ENCODE measurements around the gene CEBPE.
A peak's percentile ranks its signal among the peaks of the same experiment; 100 is the strongest.

Gene CEBPE

DNA sequence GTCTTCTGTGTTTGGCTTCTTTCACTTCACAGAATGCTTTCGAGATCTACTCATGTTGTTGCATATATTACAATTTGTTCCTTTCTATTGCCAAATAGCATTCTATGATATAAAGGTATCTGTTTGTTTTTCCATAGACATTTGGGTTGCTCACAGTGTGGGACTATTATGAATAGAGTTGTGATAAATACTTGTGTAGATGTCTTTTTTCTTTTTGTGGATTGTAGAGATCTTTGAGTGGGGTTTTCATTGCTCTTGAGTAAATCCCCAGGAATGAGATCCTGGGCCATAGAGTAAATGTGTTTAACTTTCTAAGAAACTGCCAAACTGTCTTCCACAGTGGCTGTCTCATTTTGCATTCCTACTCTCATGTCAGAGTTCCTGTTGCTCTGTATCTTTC, 24.9 kb upstream of the CEBPE start:
- no peak for DNase-seq

DNA sequence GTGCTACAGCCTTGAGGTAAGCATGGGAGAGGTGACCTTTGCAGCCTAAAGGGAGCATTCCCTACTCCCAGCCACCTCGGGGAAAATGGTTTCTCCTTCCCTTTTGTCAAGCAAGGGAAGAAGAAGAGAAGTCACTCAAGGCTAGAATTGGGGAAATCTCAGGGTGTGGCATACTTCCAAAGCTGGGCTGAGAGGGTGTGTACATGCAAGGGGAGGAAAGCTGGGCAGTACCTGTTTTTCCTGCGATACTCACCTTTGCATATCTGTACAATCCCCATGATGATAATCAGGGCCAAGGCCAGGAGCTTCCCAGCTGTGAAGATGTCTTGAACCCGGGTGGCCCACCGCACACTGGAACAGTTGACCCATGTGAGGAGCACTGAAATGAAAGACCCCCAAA, 23.8 kb upstream of the CEBPE start:
- no peak for DNase-seq

DNA sequence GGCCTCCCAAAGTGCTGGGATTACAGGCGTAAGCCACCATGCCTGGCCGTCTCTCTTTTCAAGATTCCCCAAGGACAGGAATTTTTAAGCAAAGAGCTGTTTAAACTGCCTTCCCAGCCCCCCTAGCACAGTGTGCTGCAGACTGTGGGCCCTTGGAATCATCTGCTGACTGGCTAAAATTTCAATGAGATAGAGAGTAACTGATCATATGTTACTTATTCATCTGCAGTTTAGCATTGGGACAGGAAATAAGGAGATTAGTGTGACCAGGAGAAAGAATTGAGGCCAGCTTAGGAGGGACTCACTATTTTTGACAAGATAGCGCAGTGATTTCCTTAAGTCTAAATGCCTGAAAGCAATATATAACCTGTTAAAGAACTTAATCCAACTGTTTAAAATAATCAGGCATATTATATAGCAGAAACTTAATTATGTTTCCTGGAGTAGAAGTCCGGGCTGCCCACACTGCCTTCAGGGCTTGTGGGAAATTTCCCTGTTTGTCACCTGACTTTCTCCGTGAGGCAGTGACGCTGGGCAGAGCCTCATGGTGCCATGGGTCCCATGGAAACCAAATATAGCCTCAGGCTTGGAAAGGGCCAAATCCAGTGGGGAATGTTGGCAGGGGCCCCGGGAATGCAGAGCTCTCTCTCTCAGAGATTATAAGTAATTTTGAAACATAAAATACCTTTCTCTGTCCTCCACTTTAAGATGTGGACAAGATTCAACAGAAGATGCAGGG, 22.8 kb upstream of the CEBPE start:
- no peak for DNase-seq

- DNase-seq = no peak
Observed at GRCh38 chr14:23140371-23140770, 21.3 kb upstream of the CEBPE start.

- DNase-seq = no peak
Observed at GRCh38 chr14:23139874-23140273, 20.8 kb upstream of the CEBPE start.

GRCh38 chr14:23137813-23138535, 18.9 kb upstream of the CEBPE start:
- DNase-seq = no peak

DNA sequence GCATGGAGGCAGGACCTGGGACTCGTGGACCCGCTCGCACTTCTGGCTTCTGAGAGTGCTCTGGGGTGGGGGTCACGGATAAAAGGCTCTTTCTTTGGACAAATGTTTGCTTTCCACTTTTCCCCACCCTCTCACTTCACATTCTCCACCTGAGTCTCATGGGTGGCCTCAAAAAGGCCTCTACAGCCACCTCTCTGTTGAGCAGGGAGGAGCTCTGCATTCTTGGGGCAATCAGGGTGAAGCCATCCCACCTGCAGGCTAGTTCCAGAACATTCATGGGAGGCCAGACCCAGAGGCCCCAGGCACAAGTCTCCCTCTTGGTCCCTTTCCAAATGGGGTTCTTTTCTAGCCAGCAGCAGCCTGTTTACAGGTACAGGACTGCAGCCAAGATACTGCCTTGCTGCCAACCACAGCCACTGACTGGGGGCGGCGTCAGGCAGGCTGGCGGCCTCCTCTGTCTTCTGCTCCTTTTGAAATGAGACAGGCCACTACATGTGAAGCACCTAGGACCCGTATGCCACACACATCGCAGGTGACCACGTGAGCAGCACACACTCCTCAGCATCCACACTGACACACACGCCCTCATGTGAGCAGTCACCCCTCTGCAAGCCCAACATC, 18.2 kb upstream of the CEBPE start:
- peak in 1 of 14 donors; percentile 25 for DNase-seq

GRCh38 chr14:23136566-23137133, 17.6 kb upstream of the CEBPE start:
- DNase-seq = no peak

DNA sequence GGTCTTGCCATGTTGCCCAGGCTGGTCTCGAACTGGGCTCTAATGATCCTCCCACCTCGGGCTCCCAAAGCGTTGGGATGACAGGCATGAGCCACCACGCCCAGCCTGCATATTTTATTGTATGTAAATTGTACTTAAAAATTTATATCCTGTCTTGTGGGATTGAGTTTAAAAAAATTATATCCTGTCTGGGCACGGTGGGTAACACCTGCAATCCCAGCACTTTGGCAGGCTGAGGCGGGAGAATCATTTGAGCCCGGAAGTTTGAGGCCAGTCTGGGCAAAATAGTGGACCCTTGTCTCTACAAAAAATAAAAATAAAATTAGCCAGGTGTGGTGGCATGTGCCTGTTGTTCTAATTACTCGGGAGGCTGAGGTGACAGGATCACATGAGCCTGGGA, 13.9 kb upstream of the CEBPE start:
- DNase-seq = no peak

DNA sequence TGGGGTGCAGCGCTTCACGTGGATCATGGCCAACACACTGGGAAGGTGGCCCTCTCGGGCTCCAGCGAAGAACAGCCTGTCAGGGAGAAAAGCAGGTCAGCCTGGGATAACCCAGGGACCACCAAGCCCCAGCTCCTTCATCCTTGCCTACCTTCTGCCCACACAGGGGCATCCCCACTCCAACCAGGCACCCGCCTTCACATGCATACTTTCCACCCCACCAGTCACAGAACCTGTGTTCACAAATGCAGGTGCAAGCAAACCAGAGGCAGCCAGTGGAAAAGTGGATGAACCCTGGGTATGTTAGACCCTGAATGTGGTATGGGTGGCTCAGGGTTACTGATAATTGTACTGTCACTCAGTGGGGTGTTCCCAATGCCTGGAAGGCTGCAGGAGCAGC, 12.4 kb upstream of the CEBPE start:
- no peak for DNase-seq

- DNase-seq = no peak
Observed at GRCh38 chr14:23130871-23131270, 11.8 kb upstream of the CEBPE start.

DNA sequence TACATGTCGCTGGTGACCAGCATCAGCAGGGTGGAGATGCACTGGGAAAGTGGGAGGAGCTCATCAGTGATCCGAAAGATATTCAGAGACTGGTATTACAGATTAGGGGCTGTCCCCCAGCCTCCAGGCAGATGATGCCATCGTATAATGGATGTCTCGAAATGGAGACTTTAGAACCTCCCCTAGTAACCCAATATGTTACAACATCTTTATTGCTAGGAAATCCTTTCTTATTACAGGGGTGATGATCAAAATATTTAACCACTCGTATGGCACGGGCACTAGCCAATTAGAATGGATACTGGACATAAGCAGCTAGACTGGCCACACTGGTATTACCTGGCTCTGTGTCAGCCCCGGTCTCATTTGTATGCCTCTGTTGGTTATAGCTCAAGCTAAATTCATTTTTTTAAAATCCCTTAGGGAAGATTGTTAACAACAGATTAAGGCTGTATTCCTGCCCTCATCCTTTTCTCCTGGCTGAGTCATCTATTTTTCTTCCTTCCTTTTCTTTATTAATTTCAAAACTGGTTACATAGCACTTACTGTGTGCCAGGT, 10.8 kb upstream of the CEBPE start:
- DNase-seq = no peak

- no peak for DNase-seq
Observed at GRCh38 chr14:23128969-23129758, 10.1 kb upstream of the CEBPE start.

DNA sequence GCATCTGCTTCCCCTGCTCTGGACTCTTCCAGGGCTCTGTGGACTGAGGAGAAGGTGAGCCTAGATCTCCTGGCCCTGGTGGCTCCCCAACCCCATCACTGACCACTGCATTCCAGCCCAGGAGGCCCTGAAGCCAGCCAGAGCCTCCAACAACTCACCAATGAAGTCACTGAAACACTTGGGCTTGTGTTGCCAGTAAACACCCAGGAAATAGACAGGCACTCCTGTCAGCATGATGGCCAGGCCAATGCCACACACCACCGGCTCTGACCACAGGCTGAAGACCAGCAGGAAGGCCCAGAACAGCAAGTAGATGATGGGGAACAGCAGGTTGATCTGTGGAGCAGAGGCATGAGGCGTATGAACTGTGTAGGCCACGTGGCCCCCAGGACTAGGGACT, 8.8 kb upstream of the CEBPE start:
- no peak for DNase-seq

GRCh38 chr14:23126548-23127278, 7.7 kb upstream of the CEBPE start:
- DNase-seq = no peak

- DNase-seq = no peak
Observed at GRCh38 chr14:23125933-23126524, 7.0 kb upstream of the CEBPE start.

DNA sequence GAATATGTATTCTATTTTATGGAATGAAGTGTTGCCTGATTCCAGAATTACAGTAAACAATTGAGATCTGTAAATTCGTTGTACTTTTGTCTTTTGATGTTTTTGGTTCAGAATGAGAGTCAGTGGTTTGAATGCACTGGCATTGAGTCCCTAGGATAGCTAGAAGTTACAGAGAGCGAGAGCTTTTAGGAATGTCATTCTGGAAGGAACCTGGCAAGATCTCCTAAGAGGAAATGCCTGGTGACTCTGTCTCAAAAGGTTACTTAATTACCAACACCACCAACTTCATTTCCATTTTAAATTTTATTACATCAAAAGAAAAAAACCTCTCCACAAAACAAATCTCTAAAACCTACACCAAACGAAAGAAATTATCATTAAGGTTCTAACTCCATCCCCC, 6.0 kb upstream of the CEBPE start:
- no peak for DNase-seq

GRCh38 chr14:23124337-23124954, 5.4 kb upstream of the CEBPE start:
- DNase-seq = no peak

DNA sequence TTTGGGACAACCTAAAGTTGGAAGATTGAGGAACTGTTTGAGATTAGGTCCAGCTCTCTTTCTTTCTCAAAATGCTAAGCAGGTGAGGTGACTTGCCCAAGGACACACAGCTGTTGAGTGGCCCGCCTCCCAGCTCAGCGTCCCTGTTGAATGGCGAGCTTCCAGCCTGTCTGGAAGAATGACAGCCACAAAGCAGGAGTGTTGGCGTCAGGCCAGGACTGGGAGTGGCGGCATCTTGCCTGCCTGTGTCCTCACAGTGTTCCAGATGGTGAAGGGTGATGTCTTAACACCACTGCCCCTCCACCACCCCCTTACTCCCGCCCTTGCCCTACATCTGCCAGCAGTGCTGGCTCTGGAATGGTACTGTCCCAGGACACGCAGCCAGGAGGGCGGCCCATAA, 4.4 kb upstream of the CEBPE start:
- peak in 1 of 14 donors; percentile 3 for DNase-seq

- no peak for DNase-seq
Observed at GRCh38 chr14:23122086-23122485, 3.0 kb upstream of the CEBPE start.

DNA sequence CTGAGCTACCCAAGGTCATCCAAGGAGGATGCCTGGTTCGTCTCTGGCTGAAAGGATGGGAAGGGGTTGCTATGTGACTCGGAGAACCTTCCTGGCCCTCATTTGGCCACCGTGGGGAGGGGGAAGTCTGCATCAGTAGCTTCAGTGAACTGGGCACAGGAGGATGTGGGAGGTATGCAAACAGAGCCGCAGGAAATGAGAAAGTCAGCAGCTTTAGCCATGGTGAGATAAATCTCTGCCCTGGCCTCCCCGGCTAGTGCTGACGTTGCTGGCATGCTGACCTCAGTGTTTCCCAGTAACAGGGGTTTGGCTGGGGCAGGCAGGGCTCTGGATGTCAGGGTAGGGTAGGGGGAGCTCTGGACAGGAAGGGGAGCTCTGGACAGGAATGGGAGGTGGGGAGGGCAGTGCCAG, 2.3 kb upstream of the CEBPE start:
- DNase-seq = peak in 2 of 14 donors; percentile 39 to 42
